Nephron (organoid): ENCODE data around the gene IGIP.

Source experiments
- H3K27ac Mint-ChIP-seq, 3 experiments: 2 replicates each; pipeline ENCODE4 v1.8.0; 2020; ENCODE audit warnings: mixed read lengths in 3 of 3, mild to moderate bottlenecking in 2 of 3, moderate library complexity in 1 of 3
- H3K27me3 Mint-ChIP-seq: 2 replicates; pipeline ENCODE4 v1.8.0; 2021; ENCODE audit warnings: low read depth, mild to moderate bottlenecking, moderate library complexity, mixed read lengths
- H3K36me3 Mint-ChIP-seq: 2 replicates; pipeline ENCODE4 v1.8.0; 2020; ENCODE audit warnings: low read depth, mixed read lengths
- H3K4me1 Mint-ChIP-seq: 2 replicates; pipeline ENCODE4 v1.8.0; 2020; ENCODE audit warnings: mixed read lengths
- H3K4me3 Mint-ChIP-seq, 3 experiments: 2 replicates each; pipeline ENCODE4 v1.8.0; 2020; ENCODE audit warnings: mild to moderate bottlenecking in 3 of 3, mixed read lengths in 3 of 3, moderate library complexity in 2 of 3
- H3K9me3 Mint-ChIP-seq: 2 replicates; pipeline ENCODE4 v1.8.0; 2020; ENCODE audit warnings: mixed read lengths
- CTCF ChIP-seq, 3 experiments: fragments of 200-600 bp; sonication (generic); IDR thresholded peaks; one replicate each; pipeline ENCODE4 v1.5.0; 2021; ENCODE audit warnings: antibody characterized with exemption in 3 of 3; ENCODE audit not compliant: unreplicated experiment in 3 of 3

IGIP gene

GRCh38 chr5:140116716-140117115 lies 9.0 kb upstream of the IGIP start:
- H3K4me1 Mint-ChIP-seq = peaks cover 35% of the 10 kb centered on the region

GRCh38 chr5:140117523-140117922 lies 8.2 kb upstream of the IGIP start:
- H3K9me3 Mint-ChIP-seq = no peaks in the 10 kb centered on the region
- no peak overlapping the region for H3K27ac Mint-ChIP-seq
- H3K4me1 Mint-ChIP-seq = peaks cover 29% of the 10 kb centered on the region
- TF ChIP-seq CTCF (IDR thresholded peaks at IDR 0.05; ENCODE audit: unreplicated experiment in 3 of 3) = no peak
- H3K4me3 Mint-ChIP-seq = peak overlapping the region in 2 of 3 experiments; percentile 40 to 63
- H3K36me3 Mint-ChIP-seq = peaks cover 4% of the 10 kb centered on the region
- H3K27me3 Mint-ChIP-seq = peaks cover 64% of the 10 kb centered on the region

More at GRCh38 chr5:140116716-140117115, 9.0 kb upstream of the IGIP start:
- peaks cover 64% of the 10 kb centered on the region for H3K27me3 Mint-ChIP-seq
- H3K36me3 Mint-ChIP-seq = peaks cover 4% of the 10 kb centered on the region
- H3K27ac Mint-ChIP-seq = no peak overlapping the region
- H3K4me3 Mint-ChIP-seq = peak overlapping the region; percentile 40 to 63 (median 53)
- TF ChIP-seq CTCF (IDR thresholded peaks at IDR 0.05; ENCODE audit: unreplicated experiment in 3 of 3) = no peak
- no peaks in the 10 kb centered on the region for H3K9me3 Mint-ChIP-seq

GRCh38 chr5:140118302-140118936 lies 7.3 kb upstream of the IGIP start:
- Mint-ChIP-seq H3K9me3 (no peaks in the 10 kb centered on the region), H3K27me3 (peaks cover 62% of the 10 kb centered on the region), H3K36me3 (peaks cover 4% of the 10 kb centered on the region), H3K4me3 (peak overlapping the region in 1 of 3 experiments; percentile 5), H3K4me1 (peaks cover 29% of the 10 kb centered on the region), H3K27ac (peak overlapping the region in 1 of 3 experiments; percentile 46)
- no peak for TF ChIP-seq CTCF (IDR thresholded peaks at IDR 0.05; ENCODE audit: unreplicated experiment in 3 of 3)

GRCh38 chr5:140126315-140127012 lies 727 bp downstream of the IGIP start:
- H3K4me3 Mint-ChIP-seq = no peak overlapping the region
- no peaks in the 10 kb centered on the region for H3K4me1 Mint-ChIP-seq
- H3K27ac Mint-ChIP-seq = no peak overlapping the region
- no peaks in the 10 kb centered on the region for H3K36me3 Mint-ChIP-seq
- peaks cover 45% of the 10 kb centered on the region for H3K27me3 Mint-ChIP-seq
- H3K9me3 Mint-ChIP-seq = no peaks in the 10 kb centered on the region
- TF ChIP-seq CTCF (IDR thresholded peaks at IDR 0.05; ENCODE audit: unreplicated experiment in 3 of 3) = no peak

- Mint-ChIP-seq H3K27me3 (peaks cover 34% of the 10 kb centered on the region), H3K4me3 (no peak overlapping the region), H3K9me3 (no peaks in the 10 kb centered on the region), H3K27ac (no peak overlapping the region), H3K36me3 (no peaks in the 10 kb centered on the region), H3K4me1 (no peaks in the 10 kb centered on the region)
- no peak for TF ChIP-seq CTCF (IDR thresholded peaks at IDR 0.05; ENCODE audit: unreplicated experiment in 3 of 3)
Measured at GRCh38 chr5:140128376-140128775, 2.6 kb downstream of the IGIP start.
